Stimulated activated CD4-positive, alpha-beta T cell treated with anti-CD3 and anti-CD28 coated beads, TNF-alpha, amount 100 ng/mL, for 48 hours (primary cell): ENCODE data around the gene IFIH1.
A peak's percentile ranks its signal among the peaks of the same experiment; 100 is the strongest.

Source experiments
- DNase-seq, 3 donors: peaks; one replicate each; pipeline ENCODE4 v3.0.0-alpha.2; 2020; ENCODE audit warnings: low read depth in 3 of 3

Gene IFIH1

DNA sequence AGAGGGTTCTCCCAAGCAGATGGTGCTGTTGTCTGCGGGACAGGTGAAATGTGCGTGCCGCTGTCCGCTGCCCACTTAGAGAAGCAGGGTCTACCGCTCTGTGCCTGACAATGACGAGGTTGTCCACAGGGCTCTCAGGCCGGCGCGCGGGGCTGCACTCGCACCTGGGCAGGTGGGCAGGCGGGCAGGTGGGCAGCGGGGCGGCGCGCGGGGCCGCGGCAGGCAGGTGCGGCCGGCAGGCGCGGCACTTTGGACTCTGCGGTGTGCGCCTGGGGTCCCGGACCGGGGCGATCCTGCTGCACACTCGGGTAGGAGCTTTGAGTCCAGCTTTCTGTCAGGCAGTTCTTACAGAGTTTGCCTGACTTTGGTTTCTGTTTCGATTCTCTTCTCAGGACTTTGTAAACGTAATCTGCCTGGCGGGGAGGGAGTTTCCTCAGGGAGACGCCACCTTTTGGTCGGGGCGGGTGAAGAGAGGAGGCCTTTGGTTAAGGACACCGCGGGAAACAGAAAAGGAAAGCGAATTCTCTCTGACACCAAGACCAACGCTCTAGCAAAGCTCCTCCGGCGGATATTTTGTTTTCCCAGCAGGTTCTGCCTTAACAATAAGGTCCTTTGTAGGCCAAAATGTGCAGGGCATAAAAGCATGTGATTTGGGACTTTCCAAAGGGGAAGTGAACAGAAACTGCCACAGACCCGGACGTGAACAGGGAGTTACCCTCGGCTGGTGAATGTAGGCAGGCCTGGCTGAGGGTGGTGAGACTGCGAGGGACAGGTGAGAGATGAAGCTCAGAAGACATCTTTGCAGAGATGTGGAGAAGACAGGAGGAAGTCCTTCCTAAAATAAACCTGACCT, at the start of gene IFIH1:
IFIH1 (minus strand) TSS at position 357 of the 853 bp plus-strand sequence. CDS start 377 bp downstream, outside the sequence.
- peak; percentile 55 to 67 (median 59) for DNase-seq

DNA sequence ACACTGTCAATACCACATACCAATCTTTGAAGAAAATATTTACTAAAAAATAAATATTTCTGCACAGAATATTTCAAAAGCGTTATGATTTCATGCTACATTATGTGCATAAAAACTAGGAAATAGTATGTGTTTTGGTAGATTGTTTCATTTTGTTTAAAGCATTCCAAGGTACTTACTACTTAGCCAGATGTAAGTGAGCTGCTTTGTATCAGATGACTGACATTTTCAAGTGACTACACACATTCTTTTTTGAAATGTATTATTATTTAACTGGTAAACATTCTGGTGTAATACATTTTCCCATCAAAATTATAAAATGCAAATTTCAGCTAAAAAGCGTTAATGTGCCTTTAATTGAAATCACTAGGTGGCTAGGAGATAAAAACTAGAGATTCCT, 46.9 kb upstream of the IFIH1 start:
- DNase-seq: no peak

DNA sequence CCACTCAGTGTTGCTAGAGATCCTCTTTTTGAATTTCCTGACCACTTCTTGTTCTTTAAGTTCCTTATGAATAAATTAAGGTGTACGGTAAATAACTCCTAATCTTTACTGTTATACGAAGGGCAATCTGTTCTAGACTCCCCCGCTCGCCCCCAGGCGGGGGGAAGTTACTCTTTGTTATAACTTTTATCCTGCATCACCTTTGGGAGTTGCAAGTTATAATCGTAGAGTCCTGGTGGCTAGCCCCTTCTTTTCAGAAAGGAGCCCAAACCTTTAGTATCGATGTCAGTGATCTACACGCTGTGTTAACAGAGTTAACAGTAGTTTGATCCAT, 26.1 kb upstream of the IFIH1 start:
- DNase-seq: no peak

GRCh38 chr2:162343824-162344616, 25.5 kb upstream of the IFIH1 start, which contains the start of gene GCA:
Gene GCA (plus strand): TSS chr2:162344132. CDS start chr2:162344249, 117 bp downstream.
- peak; percentile 95 to 99 (median 96) for DNase-seq

- DNase-seq: no peak
Measured at GRCh38 chr2:162343492-162343823, 25.0 kb upstream of the IFIH1 start.

DNA sequence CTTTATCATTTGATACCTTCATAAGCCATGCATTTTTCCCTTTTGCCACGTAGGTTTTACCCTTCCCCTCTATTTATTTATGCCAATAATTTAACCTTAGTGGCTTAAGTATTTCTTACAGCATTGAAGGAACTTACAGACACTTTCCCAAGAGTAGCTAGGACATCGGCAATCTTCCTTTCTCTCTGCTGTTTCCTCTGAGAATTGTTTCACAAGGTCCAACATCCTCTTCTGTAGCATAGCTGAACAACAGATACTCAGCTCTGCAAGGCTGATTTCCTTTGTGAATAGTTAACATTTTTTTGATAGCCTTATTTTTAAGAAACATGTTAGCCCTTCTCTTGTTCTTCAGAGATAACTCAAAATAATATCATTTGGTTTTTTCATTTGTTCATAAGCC, 24.4 kb upstream of the IFIH1 start:
- no peak for DNase-seq

GRCh38 chr2:162342321-162342720, 23.8 kb upstream of the IFIH1 start:
- no peak for DNase-seq

DNA sequence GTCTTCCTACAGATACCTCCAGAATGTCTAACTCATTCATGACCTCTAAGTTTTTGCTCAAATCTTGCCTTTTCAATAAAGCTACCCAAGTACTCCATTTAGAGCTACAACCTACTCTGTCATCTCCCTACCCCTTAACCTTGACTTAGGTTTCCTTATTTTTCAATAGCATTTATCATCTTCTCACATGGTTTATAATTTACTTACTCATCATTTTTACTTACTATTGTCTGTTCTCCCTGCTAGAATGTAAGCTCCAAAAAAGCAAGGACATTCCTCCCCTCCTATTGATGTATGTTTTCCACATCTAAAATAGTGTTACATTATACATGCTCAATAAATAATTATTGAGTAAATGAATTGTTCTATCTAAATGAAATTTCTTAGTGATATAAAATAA, 22.3 kb upstream of the IFIH1 start:
- no peak for DNase-seq

DNA sequence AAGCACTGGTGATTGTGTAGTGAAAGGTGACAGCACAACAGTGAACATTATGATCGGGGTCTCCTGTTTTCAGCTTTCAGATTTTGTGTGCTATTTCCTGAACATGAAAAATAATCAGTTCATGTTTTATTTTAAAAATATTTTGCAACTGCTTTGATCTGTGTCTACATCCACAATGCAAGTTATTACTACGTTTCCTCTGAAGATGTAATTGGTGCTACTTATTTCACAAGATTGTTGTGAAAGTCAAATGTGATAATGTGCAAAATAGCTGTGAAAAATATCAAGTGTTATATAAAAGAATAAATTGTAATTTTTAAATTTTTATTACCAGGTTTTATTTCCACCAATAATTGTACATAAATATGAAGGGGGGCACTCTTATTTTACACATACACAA, 19.4 kb upstream of the IFIH1 start:
- DNase-seq: no peak

DNA sequence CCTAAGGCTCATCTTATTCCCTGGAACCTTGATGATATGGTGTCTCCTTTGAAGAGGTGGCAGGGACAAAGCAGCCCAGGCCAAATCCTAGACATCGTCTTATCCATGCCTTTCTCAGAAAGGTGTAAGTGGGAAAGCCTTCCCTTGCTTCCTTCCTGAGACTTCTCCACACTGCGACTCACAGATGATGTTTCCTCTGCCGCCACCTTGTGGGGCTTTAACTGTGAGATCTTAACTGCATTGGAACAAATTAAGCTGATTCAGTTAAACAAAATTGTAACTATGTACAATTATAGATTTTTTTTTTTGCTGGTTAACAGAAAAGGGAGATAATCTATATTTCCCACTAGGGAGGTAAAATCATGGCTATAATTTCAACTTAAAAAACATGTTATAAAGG, 15.5 kb upstream of the IFIH1 start:
- DNase-seq: no peak

DNA sequence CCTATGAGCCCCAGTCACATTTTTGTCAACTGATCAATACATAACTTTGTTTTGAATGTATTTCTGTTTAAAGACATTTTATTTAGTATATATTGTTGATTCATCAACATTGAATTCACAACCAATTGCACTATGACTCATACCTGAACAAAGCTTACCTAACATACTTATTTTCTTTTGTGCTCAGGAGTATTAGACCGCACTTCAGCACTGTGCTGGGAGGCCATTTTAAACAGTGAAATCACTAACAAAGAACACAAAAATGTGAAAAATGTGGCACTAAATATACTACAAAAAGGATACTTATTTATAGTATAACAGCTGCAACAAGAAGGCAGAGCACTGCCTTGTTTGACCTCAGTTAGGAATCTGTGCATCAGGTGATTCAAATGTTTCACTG, 12.4 kb upstream of the IFIH1 start:
- DNase-seq: no peak

GRCh38 chr2:162328424-162329157, 10.1 kb upstream of the IFIH1 start:
- no peak for DNase-seq

- no peak for DNase-seq
Measured at GRCh38 chr2:162327806-162328205, 9.3 kb upstream of the IFIH1 start.

DNA sequence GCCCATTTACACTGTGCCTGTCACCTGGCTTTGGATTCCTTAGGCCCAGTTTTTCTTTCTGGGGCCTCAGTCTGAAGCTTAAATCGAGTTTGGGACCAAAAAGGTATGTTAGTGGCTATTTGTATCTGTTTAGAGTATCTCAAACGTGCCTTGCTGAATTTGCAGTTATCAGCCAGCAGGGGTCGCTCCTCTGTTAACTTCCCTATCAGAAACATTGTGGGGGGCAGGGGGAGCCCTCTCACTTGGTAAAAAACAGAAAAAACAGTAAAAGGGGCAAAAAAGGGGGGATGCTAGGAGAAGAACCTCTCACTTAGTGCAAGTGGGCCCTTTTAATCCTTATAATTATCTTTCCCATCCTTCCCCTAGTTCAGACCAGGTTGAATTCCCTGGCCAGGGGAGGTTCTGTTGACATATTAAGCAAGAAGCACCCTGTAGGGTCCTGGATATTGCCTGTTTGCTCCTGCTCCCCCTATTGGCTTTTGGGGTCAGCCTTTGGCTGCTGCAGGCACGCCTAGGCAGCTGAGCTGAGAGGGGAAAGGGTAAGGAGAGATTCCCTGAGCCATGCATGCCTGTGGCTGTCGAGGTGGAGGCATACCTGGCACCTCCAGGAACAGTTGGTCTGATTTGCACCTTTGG, 8.8 kb upstream of the IFIH1 start:
- no peak for DNase-seq

DNA sequence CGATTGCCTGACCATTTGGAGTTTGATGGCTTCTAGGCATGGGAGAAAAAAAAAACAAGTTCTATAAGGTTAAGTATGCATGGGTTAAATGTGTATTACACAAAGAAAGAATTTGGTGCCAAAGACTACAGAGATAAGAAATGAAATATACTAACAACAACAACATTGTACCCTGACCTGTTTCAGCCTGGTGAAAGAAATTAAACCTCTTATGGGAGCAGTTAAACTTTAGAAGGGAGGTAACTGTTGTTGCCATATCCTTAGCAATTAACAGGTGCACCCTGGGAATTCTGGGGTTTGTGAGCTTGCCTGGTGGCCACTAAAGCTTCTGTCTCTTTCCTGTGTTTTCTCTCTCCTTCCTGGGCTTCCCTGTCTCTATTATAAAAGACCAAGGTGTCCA, 6.5 kb upstream of the IFIH1 start:
- no peak for DNase-seq

DNA sequence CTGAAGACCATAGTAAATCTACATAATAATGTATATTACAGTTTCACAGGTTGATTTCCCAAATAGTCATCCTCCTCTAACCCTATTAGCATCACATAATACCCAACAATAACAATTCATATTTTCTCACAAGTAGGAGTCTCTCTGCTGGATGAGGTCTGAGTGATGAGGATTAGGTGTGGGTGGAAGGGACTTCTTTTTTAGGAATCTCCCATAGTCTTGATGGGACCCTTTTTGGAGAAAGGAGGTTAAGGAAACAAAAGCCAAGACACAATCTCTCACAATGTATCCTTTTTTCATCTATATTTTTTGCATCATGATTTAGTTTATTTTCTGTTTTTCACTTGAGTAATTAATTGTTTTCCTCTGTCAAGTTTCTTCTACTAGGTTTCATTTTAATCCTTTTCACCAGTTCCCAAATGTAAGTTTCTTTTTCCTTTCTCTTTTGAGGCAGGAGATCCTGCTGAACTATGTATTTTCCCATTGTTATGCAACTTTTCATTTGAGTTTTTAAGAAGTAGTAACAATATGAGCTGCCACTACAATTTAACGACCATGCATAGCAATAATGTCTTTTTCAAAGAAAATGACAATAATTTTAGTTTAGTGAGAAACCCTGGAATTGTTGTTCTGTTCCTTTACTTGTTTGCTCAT, 2.5 kb upstream of the IFIH1 start:
- no peak for DNase-seq

DNA sequence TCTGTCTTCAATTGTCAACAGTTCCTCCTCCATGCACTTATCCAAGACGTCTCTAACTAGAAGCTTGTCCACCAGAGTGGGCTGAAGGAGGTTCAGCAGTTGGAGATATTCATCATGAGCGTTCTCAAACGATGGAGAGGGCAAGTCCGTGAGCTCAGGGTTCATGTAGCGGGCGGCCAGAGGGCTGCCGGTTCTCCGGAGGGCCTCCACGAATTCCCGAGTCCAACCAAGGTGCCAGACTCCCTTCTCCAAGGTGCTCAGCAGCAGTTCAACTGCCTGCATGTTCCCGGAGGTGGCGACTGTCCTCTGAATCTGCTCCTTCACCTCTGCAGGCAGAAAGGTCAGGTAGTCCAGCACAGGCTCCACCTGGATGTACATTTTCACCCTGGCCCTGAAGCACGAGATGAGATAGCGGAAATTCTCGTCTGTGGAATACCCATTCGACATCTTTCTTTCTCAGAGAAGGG, 590 bp downstream of the IFIH1 start:
- no peak for DNase-seq

GRCh38 chr2:162317058-162317742, 1.3 kb downstream of the IFIH1 start:
- DNase-seq: no peak

GRCh38 chr2:162316590-162316989, 1.9 kb downstream of the IFIH1 start:
- no peak for DNase-seq

GRCh38 chr2:162315938-162316337, 2.5 kb downstream of the IFIH1 start:
- no peak for DNase-seq

- no peak for DNase-seq
Measured at GRCh38 chr2:162312853-162313252, 5.6 kb downstream of the IFIH1 start.
